ENCODE measurements around the gene CLSTN2.

The CLSTN2 gene

GRCh38 chr3:140135461-140135860 is 200.5 kb downstream of the CLSTN2 start:
- H4K20me1 ChIP-seq (ENCODE audit: insufficient read depth, low read length) = no peaks in the 10 kb centered on the region
- TF ChIP-seq EZH2phosphoT487 (IDR thresholded peaks at IDR 0.05; ENCODE audit: low read length) (no peak), EZH2 (optimal IDR thresholded peaks at IDR 0.05; ENCODE audit: low read depth, low read length) (no peak)
- TF ChIP-seq, protein P1, sequence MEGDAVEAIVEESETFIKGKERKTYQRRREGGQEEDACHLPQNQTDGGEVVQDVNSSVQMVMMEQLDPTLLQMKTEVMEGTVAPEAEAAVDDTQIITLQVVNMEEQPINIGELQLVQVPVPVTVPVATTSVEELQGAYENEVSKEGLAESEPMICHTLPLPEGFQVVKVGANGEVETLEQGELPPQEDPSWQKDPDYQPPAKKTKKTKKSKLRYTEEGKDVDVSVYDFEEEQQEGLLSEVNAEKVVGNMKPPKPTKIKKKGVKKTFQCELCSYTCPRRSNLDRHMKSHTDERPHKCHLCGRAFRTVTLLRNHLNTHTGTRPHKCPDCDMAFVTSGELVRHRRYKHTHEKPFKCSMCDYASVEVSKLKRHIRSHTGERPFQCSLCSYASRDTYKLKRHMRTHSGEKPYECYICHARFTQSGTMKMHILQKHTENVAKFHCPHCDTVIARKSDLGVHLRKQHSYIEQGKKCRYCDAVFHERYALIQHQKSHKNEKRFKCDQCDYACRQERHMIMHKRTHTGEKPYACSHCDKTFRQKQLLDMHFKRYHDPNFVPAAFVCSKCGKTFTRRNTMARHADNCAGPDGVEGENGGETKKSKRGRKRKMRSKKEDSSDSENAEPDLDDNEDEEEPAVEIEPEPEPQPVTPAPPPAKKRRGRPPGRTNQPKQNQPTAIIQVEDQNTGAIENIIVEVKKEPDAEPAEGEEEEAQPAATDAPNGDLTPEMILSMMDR (IDR thresholded peaks at IDR 0.05; ENCODE audit: low read length) = no peak
- H3K4me2 ChIP-seq (ENCODE audit: low read depth, low read length) = no peak overlapping the region
- no peaks in the 10 kb centered on the region for H3K4me1 ChIP-seq (ENCODE audit: low read length)
- H3K9me3 ChIP-seq (replicated peaks; ENCODE audit: insufficient read depth, low read length) = no peaks in the 10 kb centered on the region
- no peaks in the 10 kb centered on the region for H3K9me2 ChIP-seq (replicated peaks; ENCODE audit: insufficient read depth, low read length)
- no peaks in the 10 kb centered on the region for H3K79me2 ChIP-seq (ENCODE audit: low read length)
- no peak overlapping the region for H2AFZ ChIP-seq (ENCODE audit: low read length)
- H3K27me3 ChIP-seq (replicated peaks; ENCODE audit: insufficient read depth, low read length) = no peaks in the 10 kb centered on the region
- H3F3A ChIP-seq (ENCODE audit: insufficient read depth, low read length) = no peaks in the 10 kb centered on the region
- H3K27ac ChIP-seq (ENCODE audit: low read length) = no peak overlapping the region
- no peak overlapping the region for H3K4me3 ChIP-seq (ENCODE audit: low read length)
- no peak for DNase-seq
- H3K36me3 ChIP-seq (replicated peaks; ENCODE audit: insufficient read depth, low read length) = no peaks in the 10 kb centered on the region
- no peak overlapping the region for H3K9ac ChIP-seq (ENCODE audit: low read length)

GRCh38 chr3:140143367-140144069 is 208.5 kb downstream of the CLSTN2 start:
- DNase-seq = no peak
- Histone ChIP-seq H2AFZ (ENCODE audit: low read length) (no peak overlapping the region), H3K9me3 (replicated peaks; ENCODE audit: insufficient read depth, low read length) (no peaks in the 10 kb centered on the region), H3K9me2 (replicated peaks; ENCODE audit: insufficient read depth, low read length) (no peaks in the 10 kb centered on the region), H3F3A (ENCODE audit: insufficient read depth, low read length) (no peaks in the 10 kb centered on the region), H3K4me1 (ENCODE audit: low read length) (no peaks in the 10 kb centered on the region), H3K9ac (ENCODE audit: low read length) (no peak overlapping the region), H3K4me3 (ENCODE audit: low read length) (no peak overlapping the region), H3K4me2 (ENCODE audit: low read depth, low read length) (no peak overlapping the region), H3K79me2 (ENCODE audit: low read length) (no peaks in the 10 kb centered on the region), H4K20me1 (ENCODE audit: insufficient read depth, low read length) (no peaks in the 10 kb centered on the region), H3K36me3 (replicated peaks; ENCODE audit: insufficient read depth, low read length) (no peaks in the 10 kb centered on the region), H3K27me3 (replicated peaks; ENCODE audit: insufficient read depth, low read length) (no peaks in the 10 kb centered on the region), H3K27ac (ENCODE audit: low read length) (no peak overlapping the region)
- TF ChIP-seq EZH2 (optimal IDR thresholded peaks at IDR 0.05; ENCODE audit: low read depth, low read length) (no peak), EZH2phosphoT487 (IDR thresholded peaks at IDR 0.05; ENCODE audit: low read length) (no peak)
- TF ChIP-seq, protein P1 (IDR thresholded peaks at IDR 0.05; ENCODE audit: low read length) = no peak

- H3K9me3 ChIP-seq (replicated peaks; ENCODE audit: insufficient read depth, low read length) = no peaks in the 10 kb centered on the region
- H3K27ac ChIP-seq (ENCODE audit: low read length) = no peak overlapping the region
- no peak overlapping the region for H3K9ac ChIP-seq (ENCODE audit: low read length)
- no peak overlapping the region for H2AFZ ChIP-seq (ENCODE audit: low read length)
- H3K4me1 ChIP-seq (ENCODE audit: low read length) = no peaks in the 10 kb centered on the region
- H3F3A ChIP-seq (ENCODE audit: insufficient read depth, low read length) = no peaks in the 10 kb centered on the region
- no peaks in the 10 kb centered on the region for H3K79me2 ChIP-seq (ENCODE audit: low read length)
- H3K27me3 ChIP-seq (replicated peaks; ENCODE audit: insufficient read depth, low read length) = no peaks in the 10 kb centered on the region
- no peaks in the 10 kb centered on the region for H3K36me3 ChIP-seq (replicated peaks; ENCODE audit: insufficient read depth, low read length)
- H3K4me2 ChIP-seq (ENCODE audit: low read depth, low read length) = no peak overlapping the region
- TF ChIP-seq, protein P1 (IDR thresholded peaks at IDR 0.05; ENCODE audit: low read length) = no peak
- TF ChIP-seq EZH2 (optimal IDR thresholded peaks at IDR 0.05; ENCODE audit: low read depth, low read length) = no peak
- no peak for TF ChIP-seq EZH2phosphoT487 (IDR thresholded peaks at IDR 0.05; ENCODE audit: low read length)
- H4K20me1 ChIP-seq (ENCODE audit: insufficient read depth, low read length) = no peaks in the 10 kb centered on the region
- no peak for DNase-seq
- H3K4me3 ChIP-seq (ENCODE audit: low read length) = no peak overlapping the region
- no peaks in the 10 kb centered on the region for H3K9me2 ChIP-seq (replicated peaks; ENCODE audit: insufficient read depth, low read length)
These were observed 210.5 kb downstream of the CLSTN2 start for GRCh38 chr3:140145528-140145927.

Measured in MM.1S (cell line).